Tibial nerve (tissue), 4 donors: Measurements from ENCODE around the gene CALML5.

Experiments used
- EP300 ChIP-seq, 2 donors: sonication (generic); formaldehyde crosslinking; IDR thresholded peaks; one replicate each; pipeline ENCODE4 v1.6.1; 2017; ENCODE audit warnings: antibody characterized with exemption in 2 of 2, mild to moderate bottlenecking in 1 of 2
- POLR2A ChIP-seq, 2 donors: fragments of 450-650 bp; IDR thresholded peaks; one replicate each; pipeline ENCODE4 v1.6.1; 2017; ENCODE audit warnings: antibody characterized with exemption in 2 of 2, mild to moderate bottlenecking in 2 of 2, moderate library complexity in 2 of 2
- TF ChIP-seq, protein P1 (sequence below), 5 experiments: fragments of 200-600 bp in 3 of 5; fragments of 450-650 bp in 2 of 5; sonication (generic) in 3 of 5; IDR thresholded peaks; one replicate each; pipeline ENCODE4 v1.5.1; 2016 to 2019; ENCODE audit warnings: antibody characterized with exemption in 5 of 5, mild to moderate bottlenecking in 3 of 5, moderate library complexity in 2 of 5

DNA sequence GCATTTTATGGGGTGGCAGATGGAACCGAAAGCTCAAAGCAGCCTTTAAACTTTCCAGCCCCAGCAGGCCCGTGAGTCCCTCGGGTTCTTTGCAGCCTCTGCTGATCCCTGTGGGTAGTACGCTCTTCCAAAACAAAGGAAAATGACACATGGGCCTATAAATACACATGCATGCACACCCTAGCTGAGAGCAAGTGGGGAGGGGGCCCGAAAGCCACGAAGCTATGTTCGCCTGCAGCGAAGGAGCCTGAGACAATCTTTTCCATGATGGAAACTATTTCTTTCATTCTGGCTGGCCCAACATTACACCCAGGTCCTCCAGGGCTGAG, 32.2 kb downstream of the CALML5 start:
- TF ChIP-seq, protein P1, sequence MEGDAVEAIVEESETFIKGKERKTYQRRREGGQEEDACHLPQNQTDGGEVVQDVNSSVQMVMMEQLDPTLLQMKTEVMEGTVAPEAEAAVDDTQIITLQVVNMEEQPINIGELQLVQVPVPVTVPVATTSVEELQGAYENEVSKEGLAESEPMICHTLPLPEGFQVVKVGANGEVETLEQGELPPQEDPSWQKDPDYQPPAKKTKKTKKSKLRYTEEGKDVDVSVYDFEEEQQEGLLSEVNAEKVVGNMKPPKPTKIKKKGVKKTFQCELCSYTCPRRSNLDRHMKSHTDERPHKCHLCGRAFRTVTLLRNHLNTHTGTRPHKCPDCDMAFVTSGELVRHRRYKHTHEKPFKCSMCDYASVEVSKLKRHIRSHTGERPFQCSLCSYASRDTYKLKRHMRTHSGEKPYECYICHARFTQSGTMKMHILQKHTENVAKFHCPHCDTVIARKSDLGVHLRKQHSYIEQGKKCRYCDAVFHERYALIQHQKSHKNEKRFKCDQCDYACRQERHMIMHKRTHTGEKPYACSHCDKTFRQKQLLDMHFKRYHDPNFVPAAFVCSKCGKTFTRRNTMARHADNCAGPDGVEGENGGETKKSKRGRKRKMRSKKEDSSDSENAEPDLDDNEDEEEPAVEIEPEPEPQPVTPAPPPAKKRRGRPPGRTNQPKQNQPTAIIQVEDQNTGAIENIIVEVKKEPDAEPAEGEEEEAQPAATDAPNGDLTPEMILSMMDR (IDR thresholded peaks at IDR 0.05): no peak
- TF ChIP-seq POLR2A (IDR thresholded peaks at IDR 0.05) (no peak), EP300 (IDR thresholded peaks at IDR 0.05) (no peak)
